ENCODE data around the gene CRY2. TPM values are rescaled to one million over a fixed set of nuclear protein-coding genes. Genes with fewer than 3 reads are reported as not detected.

CRY2 gene
- 12.3 and 15.2 TPM in 2 replicates for total RNA-seq

DNA sequence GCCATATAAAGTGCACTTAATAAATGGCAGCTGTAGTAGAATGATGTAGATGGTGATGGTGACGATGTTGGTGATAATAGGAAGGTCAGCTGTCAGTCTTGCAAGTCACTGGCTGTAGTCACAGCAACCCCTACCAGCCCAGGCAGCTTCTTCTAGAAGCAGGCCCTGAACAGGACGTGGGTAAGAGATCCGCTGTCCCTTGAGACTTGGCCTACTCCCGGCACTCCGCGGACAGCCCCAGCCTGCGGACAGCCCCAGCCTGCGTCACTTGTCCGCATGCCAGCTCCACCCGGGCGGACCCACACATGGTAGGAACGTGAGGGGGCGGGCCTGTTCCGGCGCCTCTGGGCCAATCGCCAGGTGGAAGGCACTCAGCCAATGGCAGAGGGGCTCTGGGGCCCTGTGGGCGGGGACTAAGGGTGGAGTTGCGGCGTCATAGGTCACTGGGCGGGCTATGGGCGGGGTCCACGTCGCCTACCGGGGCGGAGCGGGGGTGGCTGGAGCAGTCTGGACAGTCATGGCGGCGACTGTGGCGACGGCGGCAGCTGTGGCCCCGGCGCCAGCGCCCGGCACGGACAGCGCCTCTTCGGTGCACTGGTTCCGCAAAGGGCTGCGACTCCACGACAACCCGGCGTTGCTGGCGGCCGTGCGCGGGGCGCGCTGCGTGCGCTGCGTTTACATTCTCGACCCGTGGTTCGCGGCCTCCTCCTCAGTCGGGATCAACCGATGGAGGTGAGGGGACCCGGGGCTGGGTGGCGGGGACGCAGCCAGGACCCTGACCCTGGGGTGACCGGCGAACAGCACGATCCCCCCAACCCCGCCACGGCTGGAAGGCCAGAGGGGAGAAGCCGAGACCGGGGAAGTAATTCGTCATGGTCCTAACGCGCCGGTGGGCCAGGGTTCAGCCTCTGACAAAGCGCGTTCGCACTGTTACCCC lies at the start of gene CRY2:
Gene CRY2, plus strand, starts transcription at position 502 of the 937 bp plus-strand sequence. Its CDS starts 16 bp downstream, at position 518.

DNA sequence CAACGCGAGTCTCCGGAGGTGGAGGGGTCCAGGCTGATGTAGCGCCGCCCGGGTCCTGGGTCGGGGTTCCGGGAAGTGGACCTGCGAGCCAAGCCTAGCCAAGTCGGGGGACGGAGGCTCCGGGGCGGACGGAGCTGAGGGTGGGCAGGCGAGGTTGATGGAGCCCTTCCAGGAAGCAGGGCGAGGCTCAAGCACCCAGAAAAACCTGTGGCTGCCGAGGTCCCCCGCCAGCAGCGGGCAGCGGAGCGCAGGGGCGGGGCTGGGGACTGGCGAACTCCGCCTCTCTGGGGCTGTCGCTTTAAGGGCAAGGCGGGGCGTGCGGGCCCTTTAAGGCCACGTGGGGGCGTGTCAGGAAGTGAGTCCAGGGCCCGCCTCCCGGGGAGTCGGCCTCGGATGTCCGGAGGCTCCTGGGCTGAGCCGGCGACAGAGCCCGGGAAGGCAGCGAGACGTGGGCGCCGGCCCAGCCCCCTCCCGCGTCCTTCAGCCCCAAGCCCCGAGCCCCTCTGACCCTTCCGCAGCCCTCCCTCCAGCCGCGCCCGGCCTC lies 42.4 kb upstream of the CRY2 start, which contains the start of gene SLC35C1:
Gene SLC35C1, plus strand, starts transcription at position 389 of the 544 bp plus-strand sequence. CDS start 653 bp downstream, outside the sequence.

DNA sequence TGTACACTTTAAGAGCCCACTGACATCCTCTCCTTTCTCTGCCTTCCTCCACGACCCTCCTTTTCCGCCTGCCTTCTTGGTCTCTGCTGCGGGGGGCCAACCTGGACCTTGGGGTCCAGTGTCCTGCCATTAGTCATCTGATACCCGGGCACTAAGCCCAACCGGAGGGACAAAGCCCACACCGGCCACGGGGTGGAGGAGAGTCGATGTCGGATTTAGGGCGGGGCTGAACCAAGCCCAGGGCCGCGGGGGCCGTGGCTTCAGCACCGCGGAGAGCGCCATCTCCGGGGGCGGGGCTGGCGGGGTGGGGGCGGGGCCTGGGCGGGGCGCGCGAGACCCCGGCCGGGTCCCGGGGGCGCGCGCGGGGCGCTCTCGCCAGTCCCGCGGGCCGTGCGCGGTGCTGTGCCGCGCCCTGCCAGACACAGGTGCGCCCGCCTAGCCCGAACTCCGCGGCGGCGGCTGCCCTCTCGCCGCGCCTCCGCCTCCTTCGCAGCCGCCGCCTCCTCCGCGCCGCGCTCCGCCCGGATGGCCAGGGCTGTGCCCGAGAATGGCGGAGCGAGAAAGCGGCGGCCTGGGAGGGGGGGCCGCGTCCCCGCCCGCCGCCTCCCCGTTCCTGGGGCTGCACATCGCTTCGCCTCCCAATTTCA lies 38.1 kb downstream of the CRY2 start, which contains the start of gene MAPK8IP1:
Gene MAPK8IP1, plus strand, starts transcription at position 378 of the 647 bp plus-strand sequence. Its CDS starts 170 bp downstream, at position 548.

DNA sequence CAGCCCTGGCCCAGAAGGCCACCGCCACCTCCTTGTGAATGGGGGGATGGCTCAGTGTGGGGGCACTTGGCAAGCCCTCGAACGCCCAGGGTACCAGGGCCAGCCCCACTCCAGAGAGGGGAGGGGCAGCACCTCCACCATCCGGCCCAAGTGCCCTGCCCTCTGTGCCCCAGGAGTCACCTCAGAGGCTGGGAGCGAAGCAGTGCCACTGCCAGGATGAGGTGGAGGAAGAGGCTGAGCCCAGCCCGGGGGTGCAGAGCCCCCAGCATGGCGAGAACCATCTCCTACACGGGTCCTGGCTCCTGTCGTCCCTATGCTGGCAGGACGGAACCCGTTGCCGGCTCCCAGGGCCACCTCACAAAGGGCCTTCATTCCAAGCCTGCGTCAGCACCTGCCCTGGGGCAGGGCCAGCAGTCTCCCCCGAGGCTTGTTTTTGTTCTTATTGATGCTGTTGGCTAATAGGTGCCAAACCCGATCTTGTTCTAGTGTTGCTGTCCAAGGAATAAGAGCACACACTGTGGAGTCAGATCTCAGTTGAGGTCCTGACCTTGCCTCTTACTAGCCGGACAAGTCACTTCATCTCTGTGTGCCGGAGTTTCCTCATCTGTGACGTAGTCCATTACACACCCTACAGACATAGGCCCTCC lies 59.8 kb downstream of the CRY2 start, which contains the start of gene FREY1:
Gene FREY1, minus strand, starts transcription at position 307 of the 647 bp plus-strand sequence. Its CDS starts 26 bp downstream, at position 281.

DNA sequence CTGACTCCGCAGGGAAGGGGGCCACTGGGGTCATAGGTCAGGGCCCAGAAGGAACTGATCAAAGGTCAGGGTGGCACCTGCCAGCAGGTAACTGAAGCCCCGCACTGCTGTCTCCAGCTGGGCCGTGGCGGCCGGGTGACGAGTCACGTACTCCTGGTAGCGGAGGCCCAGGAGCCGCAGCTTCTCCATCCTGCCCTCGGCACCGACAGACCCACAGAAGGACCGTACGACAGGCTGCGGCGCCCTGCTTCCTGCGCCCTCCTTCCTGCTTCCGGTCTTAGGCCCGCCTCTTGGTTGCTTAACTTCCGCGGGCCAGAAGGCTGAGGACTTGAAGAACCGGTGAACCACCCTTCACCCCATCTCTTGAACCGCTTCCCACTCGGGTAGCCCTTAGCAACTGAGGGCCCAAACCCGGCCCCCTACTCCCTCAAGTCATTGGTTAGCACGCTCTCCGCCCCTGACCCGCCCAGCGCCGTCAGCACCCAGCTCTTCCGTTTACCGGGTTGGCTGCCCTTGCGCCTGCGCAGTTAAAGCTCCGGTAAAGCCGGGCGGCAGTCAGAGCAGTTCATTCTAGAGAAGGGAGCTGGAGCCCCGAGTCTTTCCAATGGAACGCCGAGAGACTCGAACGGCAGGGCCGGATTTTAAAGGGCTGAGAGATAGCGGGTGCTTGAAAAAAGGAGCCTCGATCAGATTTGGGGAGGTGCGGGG lies 70.5 kb downstream of the CRY2 start, which contains the start of gene PEX16:
Gene PEX16, minus strand, starts transcription at position 255 of the 708 bp plus-strand sequence. Its CDS starts 66 bp downstream, at position 189.

DNA sequence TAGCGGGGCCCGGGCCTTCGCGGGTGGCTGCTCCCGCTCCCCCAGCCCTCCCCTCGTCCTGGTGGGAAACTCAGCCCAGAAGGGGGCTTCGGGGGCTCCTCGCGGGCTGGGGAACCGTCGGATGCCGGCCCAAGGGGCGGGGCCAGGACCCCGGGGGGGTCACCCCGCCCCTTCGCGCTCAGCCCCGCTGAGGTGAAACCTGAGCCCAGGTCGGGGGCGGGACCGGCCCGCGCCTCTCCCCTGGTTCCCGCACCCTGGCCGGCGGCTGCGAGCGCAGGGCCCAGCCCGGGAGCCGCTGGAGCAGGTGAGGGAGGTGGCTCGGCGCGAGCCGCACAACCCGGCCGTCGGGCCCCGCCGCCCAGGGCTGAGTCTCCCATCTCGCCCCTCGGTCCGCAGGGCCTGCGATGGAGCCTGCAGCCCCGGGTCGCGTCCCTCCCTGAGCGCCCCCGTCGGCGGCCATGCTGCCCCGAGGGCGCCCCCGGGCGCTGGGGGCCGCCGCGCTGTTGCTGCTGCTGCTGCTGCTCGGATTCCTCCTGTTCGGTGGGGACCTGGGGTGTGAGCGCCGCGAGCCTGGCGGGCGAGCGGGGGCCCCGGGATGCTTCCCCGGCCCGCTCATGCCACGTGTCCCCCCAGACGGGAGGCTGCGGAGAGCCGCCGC lies 75.3 kb downstream of the CRY2 start, which contains the start of gene LARGE2:
Gene LARGE2, plus strand, starts transcription at position 232 of the 658 bp plus-strand sequence. Its CDS starts 227 bp downstream, at position 459.

Other genes with a start within 250 kb of the CRY2 start
- gene CHST1, start 181.9 kb upstream of the CRY2 start, total RNA-seq = 1.8 and 2.3 TPM in 2 replicates
- gene SLC35C1, start 42.3 kb upstream of the CRY2 start, total RNA-seq = 25.3 and 32.0 TPM in 2 replicates
- 6.8 and 9.7 TPM in 2 replicates for gene MAPK8IP1, start 38.2 kb downstream of the CRY2 start, total RNA-seq
- 0.72 and 0.88 TPM in 2 replicates for gene FREY1, start 59.8 kb downstream of the CRY2 start, total RNA-seq
- gene PEX16, start 70.4 kb downstream of the CRY2 start, total RNA-seq = 21.2 and 36.1 TPM in 2 replicates
- not detected in 2 replicates for gene LARGE2, start 75.2 kb downstream of the CRY2 start, total RNA-seq

Measured in placental pericyte (primary cell).